ENCODE measurements around the gene FMN2. TPM values are rescaled to one million over a fixed set of nuclear protein-coding genes. Genes with fewer than 3 reads are reported as not detected.

Gene FMN2
- total RNA-seq, 1 experiment from 2014 or later, result 0.59 TPM

DNA sequence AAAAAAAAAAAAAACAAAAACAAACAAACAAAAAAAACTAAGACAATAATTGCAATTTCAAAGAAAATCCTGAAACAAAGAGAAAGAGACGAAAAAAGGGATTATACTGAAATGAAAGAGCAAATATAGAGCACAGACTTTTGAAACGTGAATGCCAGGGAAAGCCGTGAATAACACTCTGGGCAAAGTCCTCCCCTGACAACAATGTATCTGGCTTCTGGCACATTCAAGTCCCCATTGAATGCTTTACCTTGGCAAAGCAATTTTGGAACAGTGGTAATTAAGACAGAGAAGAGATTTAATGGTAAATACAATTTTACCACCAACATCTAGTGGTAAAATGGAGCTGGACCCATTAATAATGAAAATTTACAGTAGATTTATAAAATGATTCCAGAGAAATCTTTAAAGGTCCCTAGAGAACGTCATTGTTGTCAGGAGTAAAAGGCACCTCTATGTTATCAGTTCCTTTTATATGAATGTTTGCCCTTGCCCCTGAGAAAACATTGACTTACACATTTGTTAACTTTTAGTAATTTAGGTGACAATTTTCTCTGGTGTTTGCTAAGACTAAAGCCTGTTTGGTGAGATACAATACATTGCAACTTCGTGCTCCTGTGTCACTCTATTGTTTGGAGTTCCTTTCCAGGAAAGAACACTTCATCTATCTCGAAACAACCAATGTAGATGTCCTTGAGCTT lies 430.6 kb downstream of the FMN2 start:
- no peaks in the 10 kb centered on the region; the same call in 1 of the 2 replicates for H3K27me3 Mint-ChIP-seq (ENCODE audit: low read depth)
- no peak overlapping the region for H2BK20ac ChIP-seq (ENCODE audit: low read depth, low read length, poor library complexity, severe bottlenecking)
- no peak overlapping the region for H3K4me2 ChIP-seq (ENCODE audit: insufficient read depth, insufficient read length, low read length)
- no peaks in the 10 kb centered on the region for H3K27me3 ChIP-seq (ENCODE audit: insufficient read depth, low read length)
- H3K23me2 ChIP-seq (ENCODE audit: insufficient read length, low read depth, low read length, poor library complexity, severe bottlenecking), result no peaks in the 10 kb centered on the region
- no peak overlapping the region for H2BK15ac ChIP-seq (ENCODE audit: low read depth, low read length)
- H2BK12ac ChIP-seq (ENCODE audit: insufficient read length, low read depth, low read length), result no peak overlapping the region
- no peaks in the 10 kb centered on the region for H4K20me1 ChIP-seq (ENCODE audit: control insufficient read depth, insufficient read depth, insufficient read length)
- H3K4me1 Mint-ChIP-seq, result peaks cover 3 to 7% of the 10 kb centered on the region in 2 experiments; a peak in 3 of 4 replicates
- H3K27ac Mint-ChIP-seq, result no peak overlapping the region
- no peak overlapping the region for H2AFZ ChIP-seq (ENCODE audit: low read length)
- no peaks in the 10 kb centered on the region for H3K9me3 Mint-ChIP-seq
- no peak overlapping the region for H2AK5ac ChIP-seq (ENCODE audit: insufficient read length, low read length)
- no peaks in the 10 kb centered on the region for H3K79me1 ChIP-seq (ENCODE audit: insufficient read depth, low read depth, low read length, poor library complexity, severe bottlenecking)
- no peak overlapping the region for H3K27ac ChIP-seq (ENCODE audit: insufficient read length, low read depth, low read length)
- H4K8ac ChIP-seq (replicated peaks; ENCODE audit: insufficient read length, low read depth, low read length), result no peak overlapping the region
- H3K9me3 ChIP-seq (ENCODE audit: control insufficient read depth, low read depth, low read length), result no peaks in the 10 kb centered on the region
- no peak overlapping the region for H3T11ph ChIP-seq (ENCODE audit: low read length)
- H3K79me2 ChIP-seq (ENCODE audit: insufficient read depth, low read length), result no peaks in the 10 kb centered on the region
- no peaks in the 10 kb centered on the region for H3K4me1 ChIP-seq (ENCODE audit: insufficient read depth, low read length)
- no peak overlapping the region for H4K91ac ChIP-seq (ENCODE audit: insufficient read length, low read depth, low read length)
- no peak overlapping the region for H4K5ac ChIP-seq (ENCODE audit: insufficient read length, low read depth, low read length)
- H3K9ac ChIP-seq (ENCODE audit: extremely low read depth, insufficient read length, low read length), result no peak overlapping the region
- H3K56ac ChIP-seq (ENCODE audit: insufficient read length, low read depth, low read length), result no peak overlapping the region
- no peak overlapping the region for H2BK5ac ChIP-seq (ENCODE audit: insufficient read length, low read length)
- WGBS (ENCODE audit: extremely low coverage, insufficient read length, low lambda C conversion rate), result no CpG with 5 or more reads among the region's 6 CpGs
- no peaks in the 10 kb centered on the region for H3K36me3 Mint-ChIP-seq (ENCODE audit: insufficient read depth in 1 of 3, low read depth in 3 of 3)
- H3K18ac ChIP-seq (ENCODE audit: insufficient read length, low read depth, low read length), result no peak overlapping the region
- H3K4ac ChIP-seq (ENCODE audit: low read depth, low read length), result no peak overlapping the region
- no peak overlapping the region for H3K4me3 Mint-ChIP-seq
- H2BK120ac ChIP-seq (ENCODE audit: low read depth, low read length, poor library complexity, severe bottlenecking), result no peak overlapping the region
- H3K23ac ChIP-seq (ENCODE audit: insufficient read length, low read depth, low read length), result no peak overlapping the region
- no peak for TF ChIP-seq CTCF (conservative IDR thresholded peaks at IDR 0.05)
- DNase-seq, result no peak
- no peak overlapping the region for H3K14ac ChIP-seq (ENCODE audit: insufficient read depth, low read length)
